Ammon's horn (tissue), 1 donor: Measurements from ENCODE around the gene RBM28.

Source experiments
- DNase-seq: peaks from one replicate; pipeline ENCODE4 v3.0.0-alpha.2; 2016; ENCODE audit warnings: low spot score

RBM28 gene

GRCh38 chr7:128343554-128344430, at the start of gene RBM28:
TSS of gene RBM28 (minus strand) at chr7:128343908. CDS start at chr7:128343793, 115 bp downstream.
- DNase-seq, result peak; percentile 87

- DNase-seq, result no peak
These were observed 49.0 kb upstream of the RBM28 start for GRCh38 chr7:128392446-128393327.

GRCh38 chr7:128391805-128392204, 48.1 kb upstream of the RBM28 start:
- no peak for DNase-seq

GRCh38 chr7:128390871-128391565, 47.3 kb upstream of the RBM28 start:
- DNase-seq, result no peak

GRCh38 chr7:128389618-128390329, 46.1 kb upstream of the RBM28 start:
- no peak for DNase-seq

GRCh38 chr7:128389085-128389617, 45.4 kb upstream of the RBM28 start:
- DNase-seq, result no peak

- DNase-seq, result no peak
These were observed 44.4 kb upstream of the RBM28 start for GRCh38 chr7:128388145-128388485.

GRCh38 chr7:128387216-128388144, 43.8 kb upstream of the RBM28 start:
- DNase-seq, result peak; percentile 90

GRCh38 chr7:128385988-128386925, 42.5 kb upstream of the RBM28 start:
- DNase-seq, result no peak

GRCh38 chr7:128384726-128385125, 41.0 kb upstream of the RBM28 start:
- no peak for DNase-seq

- no peak for DNase-seq
These were observed 40.1 kb upstream of the RBM28 start for GRCh38 chr7:128383776-128384175.

GRCh38 chr7:128381161-128381821, 37.6 kb upstream of the RBM28 start:
- DNase-seq, result no peak

- no peak for DNase-seq
These were observed 36.9 kb upstream of the RBM28 start for GRCh38 chr7:128380483-128381106.

GRCh38 chr7:128379900-128380479, 36.3 kb upstream of the RBM28 start:
- no peak for DNase-seq

- no peak for DNase-seq
These were observed 34.9 kb upstream of the RBM28 start for GRCh38 chr7:128378637-128379036.

GRCh38 chr7:128376077-128376476, 32.4 kb upstream of the RBM28 start:
- DNase-seq, result no peak

- no peak for DNase-seq
These were observed 30.3 kb upstream of the RBM28 start for GRCh38 chr7:128374041-128374440.

GRCh38 chr7:128373606-128374005, 29.9 kb upstream of the RBM28 start:
- DNase-seq, result no peak
